ENCODE measurements around the gene SLC25A19.

DNA sequence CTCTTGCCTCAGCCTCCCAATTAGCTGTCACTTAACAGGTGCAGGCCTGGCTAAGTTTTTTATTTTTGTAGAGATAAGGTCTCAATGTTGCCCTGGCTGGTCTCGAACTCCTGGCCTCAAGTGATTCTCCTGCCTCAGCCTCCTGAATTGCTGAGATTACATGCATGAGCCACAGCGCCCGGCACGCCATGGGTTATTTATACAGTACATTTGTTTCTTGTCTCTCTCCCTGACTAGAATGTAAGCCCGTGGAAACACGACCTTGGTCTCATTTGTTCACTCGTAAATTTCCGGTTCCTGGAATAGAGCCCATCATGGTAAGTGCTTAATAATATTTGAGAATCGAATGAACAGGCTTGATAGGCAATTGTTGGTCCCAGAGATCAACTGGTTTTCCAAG is 2.0 kb downstream of the SLC25A19 start:
- TF ChIP-seq, protein P1, sequence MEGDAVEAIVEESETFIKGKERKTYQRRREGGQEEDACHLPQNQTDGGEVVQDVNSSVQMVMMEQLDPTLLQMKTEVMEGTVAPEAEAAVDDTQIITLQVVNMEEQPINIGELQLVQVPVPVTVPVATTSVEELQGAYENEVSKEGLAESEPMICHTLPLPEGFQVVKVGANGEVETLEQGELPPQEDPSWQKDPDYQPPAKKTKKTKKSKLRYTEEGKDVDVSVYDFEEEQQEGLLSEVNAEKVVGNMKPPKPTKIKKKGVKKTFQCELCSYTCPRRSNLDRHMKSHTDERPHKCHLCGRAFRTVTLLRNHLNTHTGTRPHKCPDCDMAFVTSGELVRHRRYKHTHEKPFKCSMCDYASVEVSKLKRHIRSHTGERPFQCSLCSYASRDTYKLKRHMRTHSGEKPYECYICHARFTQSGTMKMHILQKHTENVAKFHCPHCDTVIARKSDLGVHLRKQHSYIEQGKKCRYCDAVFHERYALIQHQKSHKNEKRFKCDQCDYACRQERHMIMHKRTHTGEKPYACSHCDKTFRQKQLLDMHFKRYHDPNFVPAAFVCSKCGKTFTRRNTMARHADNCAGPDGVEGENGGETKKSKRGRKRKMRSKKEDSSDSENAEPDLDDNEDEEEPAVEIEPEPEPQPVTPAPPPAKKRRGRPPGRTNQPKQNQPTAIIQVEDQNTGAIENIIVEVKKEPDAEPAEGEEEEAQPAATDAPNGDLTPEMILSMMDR (conservative IDR thresholded peaks at IDR 0.05) = no peak
- no peak for TF ChIP-seq EZH2 (IDR thresholded peaks at IDR 0.05; ENCODE audit: low read depth)

Measured in PC-9 (cell line).